GM23338 (cell line): ENCODE measurements around the gene MORC2.

ENCODE experiments used
- CREB1 ChIP-seq: fragments of 250-450 bp; sonication (Bioruptor Pico); IDR thresholded peaks from 2 replicates; pipeline ENCODE4 v1.5.0; 2020; ENCODE audit warnings: low read depth, mild to moderate bottlenecking, moderate library complexity
- EZH2phosphoT487 ChIP-seq: fragments of 200-600 bp; sonication (generic); IDR thresholded peaks from one replicate; pipeline ENCODE4 v1.8.1; 2018; ENCODE audit warnings: antibody characterized with exemption; ENCODE audit not compliant: unreplicated experiment
- JUNB ChIP-seq: IDR thresholded peaks from one replicate; pipeline ENCODE4 v1.6.1; 2016; ENCODE audit warnings: antibody characterized with exemption; ENCODE audit not compliant: unreplicated experiment
- POLR2AphosphoS5 ChIP-seq: IDR thresholded peaks from 2 replicates; pipeline ENCODE4 v1.6.1; 2016; ENCODE audit warnings: antibody characterized with exemption, low read depth
- STAT1 ChIP-seq: IDR thresholded peaks from one replicate; pipeline ENCODE4 v1.6.1; 2016; ENCODE audit warnings: antibody characterized with exemption; ENCODE audit not compliant: unreplicated experiment
- TF ChIP-seq, protein P1 (sequence below), 2 experiments: fragments of 200-600 bp in 1 of 2; sonication (generic) in 1 of 2; conservative IDR thresholded peaks; 2 replicates each; pipeline versions ENCODE4 v1.5.1 to v1.6.1; 2016 to 2017; ENCODE audit warnings: antibody characterized with exemption in 2 of 2, low read depth in 2 of 2, mild to moderate bottlenecking in 2 of 2, moderate library complexity in 1 of 2
- TF ChIP-seq, protein P2 (sequence below): IDR thresholded peaks from 2 replicates; pipeline ENCODE4 v1.6.1; 2016; ENCODE audit warnings: antibody characterized with exemption
- TF ChIP-seq, protein P3 (sequence below): IDR thresholded peaks from one replicate; pipeline ENCODE4 v1.6.1; 2018; ENCODE audit warnings: antibody characterized with exemption; ENCODE audit not compliant: unreplicated experiment

DNA sequence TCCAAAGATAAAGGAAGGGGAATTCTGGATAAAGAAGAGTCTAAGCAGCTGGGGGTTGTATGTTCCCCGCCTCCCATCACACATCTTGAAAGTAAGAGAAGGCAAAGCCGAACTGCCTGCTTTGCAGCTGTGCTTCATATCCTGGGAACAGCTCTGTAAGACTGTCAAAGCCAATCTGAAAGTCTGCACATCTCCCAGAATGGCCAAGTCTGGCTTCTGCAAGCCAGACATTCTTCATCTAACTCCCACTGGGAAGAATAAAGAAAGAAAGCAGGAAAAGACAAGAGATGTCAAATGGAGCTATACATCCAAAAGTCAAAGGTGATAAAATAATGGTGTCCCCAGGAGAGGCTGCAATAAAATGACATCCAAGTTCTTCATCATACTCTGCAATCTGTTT is 15.4 kb downstream of the MORC2 start:
- no peak for TF ChIP-seq STAT1
- TF ChIP-seq, protein P1, sequence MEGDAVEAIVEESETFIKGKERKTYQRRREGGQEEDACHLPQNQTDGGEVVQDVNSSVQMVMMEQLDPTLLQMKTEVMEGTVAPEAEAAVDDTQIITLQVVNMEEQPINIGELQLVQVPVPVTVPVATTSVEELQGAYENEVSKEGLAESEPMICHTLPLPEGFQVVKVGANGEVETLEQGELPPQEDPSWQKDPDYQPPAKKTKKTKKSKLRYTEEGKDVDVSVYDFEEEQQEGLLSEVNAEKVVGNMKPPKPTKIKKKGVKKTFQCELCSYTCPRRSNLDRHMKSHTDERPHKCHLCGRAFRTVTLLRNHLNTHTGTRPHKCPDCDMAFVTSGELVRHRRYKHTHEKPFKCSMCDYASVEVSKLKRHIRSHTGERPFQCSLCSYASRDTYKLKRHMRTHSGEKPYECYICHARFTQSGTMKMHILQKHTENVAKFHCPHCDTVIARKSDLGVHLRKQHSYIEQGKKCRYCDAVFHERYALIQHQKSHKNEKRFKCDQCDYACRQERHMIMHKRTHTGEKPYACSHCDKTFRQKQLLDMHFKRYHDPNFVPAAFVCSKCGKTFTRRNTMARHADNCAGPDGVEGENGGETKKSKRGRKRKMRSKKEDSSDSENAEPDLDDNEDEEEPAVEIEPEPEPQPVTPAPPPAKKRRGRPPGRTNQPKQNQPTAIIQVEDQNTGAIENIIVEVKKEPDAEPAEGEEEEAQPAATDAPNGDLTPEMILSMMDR (conservative IDR thresholded peaks at IDR 0.05; ENCODE audit: low read depth in 2 of 2): no peak
- TF ChIP-seq EZH2phosphoT487: no peak
- TF ChIP-seq, protein P2, sequence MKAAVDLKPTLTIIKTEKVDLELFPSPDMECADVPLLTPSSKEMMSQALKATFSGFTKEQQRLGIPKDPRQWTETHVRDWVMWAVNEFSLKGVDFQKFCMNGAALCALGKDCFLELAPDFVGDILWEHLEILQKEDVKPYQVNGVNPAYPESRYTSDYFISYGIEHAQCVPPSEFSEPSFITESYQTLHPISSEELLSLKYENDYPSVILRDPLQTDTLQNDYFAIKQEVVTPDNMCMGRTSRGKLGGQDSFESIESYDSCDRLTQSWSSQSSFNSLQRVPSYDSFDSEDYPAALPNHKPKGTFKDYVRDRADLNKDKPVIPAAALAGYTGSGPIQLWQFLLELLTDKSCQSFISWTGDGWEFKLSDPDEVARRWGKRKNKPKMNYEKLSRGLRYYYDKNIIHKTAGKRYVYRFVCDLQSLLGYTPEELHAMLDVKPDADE: no peak
- no peak for TF ChIP-seq CREB1 (CRISPR knock-in tag)
- TF ChIP-seq JUNB: no peak
- no peak for TF ChIP-seq POLR2AphosphoS5
- TF ChIP-seq, protein P3, sequence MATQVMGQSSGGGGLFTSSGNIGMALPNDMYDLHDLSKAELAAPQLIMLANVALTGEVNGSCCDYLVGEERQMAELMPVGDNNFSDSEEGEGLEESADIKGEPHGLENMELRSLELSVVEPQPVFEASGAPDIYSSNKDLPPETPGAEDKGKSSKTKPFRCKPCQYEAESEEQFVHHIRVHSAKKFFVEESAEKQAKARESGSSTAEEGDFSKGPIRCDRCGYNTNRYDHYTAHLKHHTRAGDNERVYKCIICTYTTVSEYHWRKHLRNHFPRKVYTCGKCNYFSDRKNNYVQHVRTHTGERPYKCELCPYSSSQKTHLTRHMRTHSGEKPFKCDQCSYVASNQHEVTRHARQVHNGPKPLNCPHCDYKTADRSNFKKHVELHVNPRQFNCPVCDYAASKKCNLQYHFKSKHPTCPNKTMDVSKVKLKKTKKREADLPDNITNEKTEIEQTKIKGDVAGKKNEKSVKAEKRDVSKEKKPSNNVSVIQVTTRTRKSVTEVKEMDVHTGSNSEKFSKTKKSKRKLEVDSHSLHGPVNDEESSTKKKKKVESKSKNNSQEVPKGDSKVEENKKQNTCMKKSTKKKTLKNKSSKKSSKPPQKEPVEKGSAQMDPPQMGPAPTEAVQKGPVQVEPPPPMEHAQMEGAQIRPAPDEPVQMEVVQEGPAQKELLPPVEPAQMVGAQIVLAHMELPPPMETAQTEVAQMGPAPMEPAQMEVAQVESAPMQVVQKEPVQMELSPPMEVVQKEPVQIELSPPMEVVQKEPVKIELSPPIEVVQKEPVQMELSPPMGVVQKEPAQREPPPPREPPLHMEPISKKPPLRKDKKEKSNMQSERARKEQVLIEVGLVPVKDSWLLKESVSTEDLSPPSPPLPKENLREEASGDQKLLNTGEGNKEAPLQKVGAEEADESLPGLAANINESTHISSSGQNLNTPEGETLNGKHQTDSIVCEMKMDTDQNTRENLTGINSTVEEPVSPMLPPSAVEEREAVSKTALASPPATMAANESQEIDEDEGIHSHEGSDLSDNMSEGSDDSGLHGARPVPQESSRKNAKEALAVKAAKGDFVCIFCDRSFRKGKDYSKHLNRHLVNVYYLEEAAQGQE: no peak
